T-helper 2 cell (primary cell): Measurements from ENCODE around the gene TEAD1.
"Not testable (repeated sequence)": the region's sequence is repeated elsewhere in the genome, so short reads cannot be mapped to it uniquely, and the experiment has no call there.

Experiments
- DNase-seq, 5 experiments: peaks; one replicate each; pipeline versions ENCODE4 v3.0.0 to v3.0.0-alpha.2; 2012 to 2022

The TEAD1 gene

GRCh38 chr11:12744826-12745502 is 70.7 kb downstream of the TEAD1 start:
- DNase-seq: no peak

GRCh38 chr11:12745787-12746186 is 71.6 kb downstream of the TEAD1 start:
- no peak for DNase-seq

GRCh38 chr11:12746593-12747097 is 72.4 kb downstream of the TEAD1 start:
- DNase-seq: no peak

GRCh38 chr11:12748561-12748960 is 74.3 kb downstream of the TEAD1 start:
- DNase-seq: no peak

GRCh38 chr11:12749442-12749841 is 75.2 kb downstream of the TEAD1 start:
- no peak for DNase-seq

GRCh38 chr11:12750181-12750580 is 76.0 kb downstream of the TEAD1 start:
- no peak for DNase-seq

- no peak for DNase-seq
These were observed 78.8 kb downstream of the TEAD1 start for GRCh38 chr11:12752868-12753524.

- DNase-seq: no peak
These were observed 79.8 kb downstream of the TEAD1 start for GRCh38 chr11:12754021-12754420.

- no peak for DNase-seq
These were observed 80.5 kb downstream of the TEAD1 start for GRCh38 chr11:12754582-12755234.

GRCh38 chr11:12755510-12756453 is 81.6 kb downstream of the TEAD1 start:
- DNase-seq: no peak

- no peak for DNase-seq
These were observed 82.2 kb downstream of the TEAD1 start for GRCh38 chr11:12756454-12756806.

GRCh38 chr11:12756867-12757266 is 82.6 kb downstream of the TEAD1 start:
- DNase-seq: no peak

- no peak for DNase-seq
These were observed 83.2 kb downstream of the TEAD1 start for GRCh38 chr11:12757416-12757815.

GRCh38 chr11:12758117-12758516 is 83.9 kb downstream of the TEAD1 start:
- not testable (repeated sequence) for DNase-seq

GRCh38 chr11:12761029-12761428 is 86.8 kb downstream of the TEAD1 start:
- no peak for DNase-seq

GRCh38 chr11:12762278-12762677 is 88.1 kb downstream of the TEAD1 start:
- no peak for DNase-seq

GRCh38 chr11:12762696-12763324 is 88.6 kb downstream of the TEAD1 start:
- DNase-seq: no peak

GRCh38 chr11:12764187-12764914 is 90.1 kb downstream of the TEAD1 start:
- DNase-seq: no peak

GRCh38 chr11:12765428-12765827 is 91.2 kb downstream of the TEAD1 start:
- DNase-seq: no peak

GRCh38 chr11:12767027-12767426 is 92.8 kb downstream of the TEAD1 start:
- DNase-seq: no peak

- DNase-seq: no peak
These were observed 93.4 kb downstream of the TEAD1 start for GRCh38 chr11:12767577-12767976.
